ENCODE measurements around the gene C1QTNF7. TPM values are rescaled to one million over a fixed set of nuclear protein-coding genes. Genes with fewer than 3 reads are reported as not detected.

C1QTNF7 gene
- total RNA-seq, 1 donor from 2014 or later: not detected

GRCh38 chr4:15416357-15417232 is 11.2 kb upstream of the C1QTNF7 start:
- FAIRE-seq: no peak
- no peak overlapping the region for H3K4me3 Mint-ChIP-seq (ENCODE audit: unreplicated experiment)
- TF ChIP-seq CTCF (IDR thresholded peaks at IDR 0.05; ENCODE audit: insufficient read depth, low read depth, low read length) (no peak), EZH2 (IDR thresholded peaks at IDR 0.05; ENCODE audit: insufficient read depth, low read length) (no peak)

GRCh38 chr4:15417233-15417660 is 10.6 kb upstream of the C1QTNF7 start:
- H3K9me3 ChIP-seq (ENCODE audit: insufficient read depth, low read depth, low read length): no peaks in the 10 kb centered on the region
- Mint-ChIP-seq H3K36me3 (ENCODE audit: low read depth, unreplicated experiment) (no peaks in the 10 kb centered on the region), H3K27ac (ENCODE audit: unreplicated experiment) (no peak overlapping the region), H3K4me1 (ENCODE audit: low read depth, unreplicated experiment) (peaks cover 14% of the 10 kb centered on the region), H3K27me3 (ENCODE audit: low read depth, unreplicated experiment) (peaks cover 2% of the 10 kb centered on the region), H3K4me3 (ENCODE audit: unreplicated experiment) (no peak overlapping the region), H3K9me3 (ENCODE audit: unreplicated experiment) (no peaks in the 10 kb centered on the region)
- H3K27me3 ChIP-seq (ENCODE audit: insufficient read depth, low read length): no peaks in the 10 kb centered on the region
- FAIRE-seq (no peak), DNase-seq (ENCODE audit: low read depth) (no peak)
- H3K27ac ChIP-seq (ENCODE audit: low read depth, low read length): no peak overlapping the region
- no peak overlapping the region for H3K4me2 ChIP-seq (ENCODE audit: low read length)
- H3K4me1 ChIP-seq (ENCODE audit: insufficient read depth, low read length): peaks cover 8% of the 10 kb centered on the region
- H3K79me2 ChIP-seq (ENCODE audit: insufficient read depth, low read length): no peaks in the 10 kb centered on the region
- TF ChIP-seq EZH2 (IDR thresholded peaks at IDR 0.05; ENCODE audit: insufficient read depth, low read length): no peak
- no peak for TF ChIP-seq CTCF (IDR thresholded peaks at IDR 0.05; ENCODE audit: insufficient read depth, low read depth, low read length)
- H3K9ac ChIP-seq (ENCODE audit: low read length): no peak overlapping the region
- no peak overlapping the region for H3K4me3 ChIP-seq (ENCODE audit: insufficient read depth, low read depth, low read length)
- no peaks in the 10 kb centered on the region for H3K36me3 ChIP-seq (ENCODE audit: insufficient read depth, low read length)
- no peak overlapping the region for H2AFZ ChIP-seq (ENCODE audit: low read depth, low read length)
- H4K20me1 ChIP-seq (ENCODE audit: insufficient read depth, low read length): no peaks in the 10 kb centered on the region

More at GRCh38 chr4:15416357-15417232, 11.2 kb upstream of the C1QTNF7 start:
- Histone ChIP-seq H2AFZ (ENCODE audit: low read depth, low read length) (no peak overlapping the region), H3K9me3 (ENCODE audit: insufficient read depth, low read depth, low read length) (no peaks in the 10 kb centered on the region), H3K9ac (ENCODE audit: low read length) (no peak overlapping the region), H3K36me3 (ENCODE audit: insufficient read depth, low read length) (no peaks in the 10 kb centered on the region), H3K4me1 (ENCODE audit: insufficient read depth, low read length) (peaks cover 8% of the 10 kb centered on the region), H3K27me3 (ENCODE audit: insufficient read depth, low read length) (no peaks in the 10 kb centered on the region), H3K27ac (ENCODE audit: low read depth, low read length) (no peak overlapping the region), H3K4me3 (ENCODE audit: insufficient read depth, low read depth, low read length) (no peak overlapping the region), H3K79me2 (ENCODE audit: insufficient read depth, low read length) (no peaks in the 10 kb centered on the region), H4K20me1 (ENCODE audit: insufficient read depth, low read length) (no peaks in the 10 kb centered on the region), H3K4me2 (ENCODE audit: low read length) (no peak overlapping the region)
- Mint-ChIP-seq H3K9me3 (ENCODE audit: unreplicated experiment) (no peaks in the 10 kb centered on the region), H3K27ac (ENCODE audit: unreplicated experiment) (no peak overlapping the region), H3K36me3 (ENCODE audit: low read depth, unreplicated experiment) (no peaks in the 10 kb centered on the region), H3K27me3 (ENCODE audit: low read depth, unreplicated experiment) (peaks cover 2% of the 10 kb centered on the region), H3K4me1 (ENCODE audit: low read depth, unreplicated experiment) (peaks cover 14% of the 10 kb centered on the region)
- no peak for DNase-seq (ENCODE audit: low read depth)

GRCh38 chr4:15418956-15419355 is 8.9 kb upstream of the C1QTNF7 start:
- Mint-ChIP-seq H3K4me1 (ENCODE audit: low read depth, unreplicated experiment) (peaks cover 14% of the 10 kb centered on the region), H3K36me3 (ENCODE audit: low read depth, unreplicated experiment) (no peaks in the 10 kb centered on the region), H3K27me3 (ENCODE audit: low read depth, unreplicated experiment) (no peaks in the 10 kb centered on the region), H3K9me3 (ENCODE audit: unreplicated experiment) (no peaks in the 10 kb centered on the region), H3K4me3 (ENCODE audit: unreplicated experiment) (no peak overlapping the region), H3K27ac (ENCODE audit: unreplicated experiment) (no peak overlapping the region)
- DNase-seq (ENCODE audit: low read depth) (no peak), FAIRE-seq (no peak)
- TF ChIP-seq CTCF (IDR thresholded peaks at IDR 0.05; ENCODE audit: insufficient read depth, low read depth, low read length) (no peak), EZH2 (IDR thresholded peaks at IDR 0.05; ENCODE audit: insufficient read depth, low read length) (no peak)
- Histone ChIP-seq H3K27me3 (ENCODE audit: insufficient read depth, low read length) (no peaks in the 10 kb centered on the region), H3K79me2 (ENCODE audit: insufficient read depth, low read length) (no peaks in the 10 kb centered on the region), H3K4me2 (ENCODE audit: low read length) (no peak overlapping the region), H2AFZ (ENCODE audit: low read depth, low read length) (no peak overlapping the region), H3K4me3 (ENCODE audit: insufficient read depth, low read depth, low read length) (no peak overlapping the region), H4K20me1 (ENCODE audit: insufficient read depth, low read length) (no peaks in the 10 kb centered on the region), H3K9me3 (ENCODE audit: insufficient read depth, low read depth, low read length) (no peaks in the 10 kb centered on the region), H3K4me1 (ENCODE audit: insufficient read depth, low read length) (peaks cover 8% of the 10 kb centered on the region), H3K9ac (ENCODE audit: low read length) (no peak overlapping the region), H3K36me3 (ENCODE audit: insufficient read depth, low read length) (no peaks in the 10 kb centered on the region), H3K27ac (ENCODE audit: low read depth, low read length) (no peak overlapping the region)

All from astrocyte (in vitro differentiated cells and primary cell).